Psoas muscle (tissue), 8 donors: ENCODE measurements around the gene SNRPB. TPM values are rescaled to one million over a fixed set of nuclear protein-coding genes. Genes with fewer than 3 reads are reported as not detected.

Source experiments
- ATAC-seq, 4 donors: fragments of 200-7000 bp; cut with Tn5 transposase; one replicate each; pipeline ENCODE4 v1.9.1; 2020; ENCODE audit warnings: moderate library complexity in 3 of 4, mild to moderate bottlenecking in 2 of 4
- DNase-seq, 2 donors: peaks; one replicate each; pipeline ENCODE4 v3.0.0-alpha.2; 2020
- H3K27ac ChIP-seq: fragments of 200-600 bp; one replicate; pipeline ENCODE4 v1.8.0; 2022
- H3K27me3 ChIP-seq, 3 donors: fragments of 200-600 bp in 1 of 3; one replicate each; pipeline versions ENCODE4 v1.6.1 to v1.8.0; 2013 to 2022; ENCODE audit warnings: low read length in 2 of 3, mild to moderate bottlenecking in 2 of 3, moderate library complexity in 1 of 3; ENCODE audit not compliant: insufficient read depth in 3 of 3
- H3K36me3 ChIP-seq, 2 donors: fragments of 200-600 bp in 1 of 2; one replicate each; pipeline versions ENCODE4 v1.6.1 to v1.8.0; 2013 to 2022; ENCODE audit warnings: low read depth in 1 of 2, mild to moderate bottlenecking in 1 of 2, moderate library complexity in 1 of 2; ENCODE audit not compliant: insufficient read depth in 1 of 2
- H3K4me1 ChIP-seq: fragments of 200-600 bp; one replicate; pipeline ENCODE4 v1.8.0; 2022
- H3K4me3 ChIP-seq: fragments of 200-600 bp; one replicate; pipeline ENCODE4 v1.8.0; 2022; ENCODE audit warnings: mild to moderate bottlenecking
- H3K9me3 ChIP-seq: fragments of 200-600 bp; one replicate; pipeline ENCODE4 v1.8.0; 2022
- WGBS, 3 donors: extraction: QIAGEN DNeasy Blood & Tissue Kit; methylation state at CpG; one replicate each; pipeline versions ENCODE4 v1.1.6 to v1.1.7; 2013; 5-methylcytosine and 5-hydroxymethylcytosine counted together
- intact Hi-C, 2 donors: fragments of 100-400 bp; cut with DNase I; formaldehyde crosslinking; loops; one replicate each; pipeline versions ENCODE4 v1.11.0 to v1.14.2; 2022
- polyA plus RNA-seq, 3 donors: library from polyadenylated mRNA; stranded (reverse); fragments of 200-250 nt; gene quantifications; one replicate each; pipeline ENCODE4 v1.2.3, GENCODE V29; 2013
- total RNA-seq, 4 donors: library from RNA; stranded (reverse); fragmentation: NEBNext Ultra II Directional in 2 of 4; extraction: Animal tissue kit (Norgen Biotek cat#: 25700) in 2 of 4; gene quantifications; one replicate each; pipeline versions ENCODE4 v1.2.1 to v1.2.4, GENCODE V29; 2021 to 2023
- TF ChIP-seq, protein P1 (sequence below): fragments of 200-600 bp; IDR thresholded peaks from one replicate; pipeline ENCODE4 v1.8.0; 2022; ENCODE audit warnings: antibody characterized with exemption
- donor health status: healthy with polysubstance abuse.
- donor health status: DM: no; HTN: no; CAD: no; lungs with moderate emphysema.
- donor health status: Bipolar disorder and iron deficiency.
- donor health status: healthy.
- donor health status: DM: yes; HTN: yes; CAD: no.
- donor health status: DM: no; HTN: no; CAD: no.
- donor health status: DM: no; HTN: no; CAD: no.
- donor health status: DM: yes; HTN: yes; CAD: no.

Gene SNRPB
- total and polyA plus RNA-seq, 7 donors = 41.9 to 355 (median 114) TPM

GRCh38 chr20:2421247-2421646 lies 49.3 kb downstream of the SNRPB start:
- H3K9me3 ChIP-seq = no peaks in the 10 kb centered on the region
- H3K27ac ChIP-seq = no peak overlapping the region
- ATAC-seq (no peak), DNase-seq (no peak)
- intact Hi-C loops = no loop called here
- no peaks in the 10 kb centered on the region for H3K4me1 ChIP-seq
- no peak overlapping the region for H3K4me3 ChIP-seq
- TF ChIP-seq, protein P1, sequence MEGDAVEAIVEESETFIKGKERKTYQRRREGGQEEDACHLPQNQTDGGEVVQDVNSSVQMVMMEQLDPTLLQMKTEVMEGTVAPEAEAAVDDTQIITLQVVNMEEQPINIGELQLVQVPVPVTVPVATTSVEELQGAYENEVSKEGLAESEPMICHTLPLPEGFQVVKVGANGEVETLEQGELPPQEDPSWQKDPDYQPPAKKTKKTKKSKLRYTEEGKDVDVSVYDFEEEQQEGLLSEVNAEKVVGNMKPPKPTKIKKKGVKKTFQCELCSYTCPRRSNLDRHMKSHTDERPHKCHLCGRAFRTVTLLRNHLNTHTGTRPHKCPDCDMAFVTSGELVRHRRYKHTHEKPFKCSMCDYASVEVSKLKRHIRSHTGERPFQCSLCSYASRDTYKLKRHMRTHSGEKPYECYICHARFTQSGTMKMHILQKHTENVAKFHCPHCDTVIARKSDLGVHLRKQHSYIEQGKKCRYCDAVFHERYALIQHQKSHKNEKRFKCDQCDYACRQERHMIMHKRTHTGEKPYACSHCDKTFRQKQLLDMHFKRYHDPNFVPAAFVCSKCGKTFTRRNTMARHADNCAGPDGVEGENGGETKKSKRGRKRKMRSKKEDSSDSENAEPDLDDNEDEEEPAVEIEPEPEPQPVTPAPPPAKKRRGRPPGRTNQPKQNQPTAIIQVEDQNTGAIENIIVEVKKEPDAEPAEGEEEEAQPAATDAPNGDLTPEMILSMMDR = no peak
- H3K36me3 ChIP-seq = no peaks in the 10 kb centered on the region
- WGBS, 3 donors = 81 to 86% (median 85%) methylated on average over 5 of the region's 5 CpGs
- H3K27me3 ChIP-seq = peaks cover 0 to 4% (median 1%) of the 10 kb centered on the region in 3 donors

DNA sequence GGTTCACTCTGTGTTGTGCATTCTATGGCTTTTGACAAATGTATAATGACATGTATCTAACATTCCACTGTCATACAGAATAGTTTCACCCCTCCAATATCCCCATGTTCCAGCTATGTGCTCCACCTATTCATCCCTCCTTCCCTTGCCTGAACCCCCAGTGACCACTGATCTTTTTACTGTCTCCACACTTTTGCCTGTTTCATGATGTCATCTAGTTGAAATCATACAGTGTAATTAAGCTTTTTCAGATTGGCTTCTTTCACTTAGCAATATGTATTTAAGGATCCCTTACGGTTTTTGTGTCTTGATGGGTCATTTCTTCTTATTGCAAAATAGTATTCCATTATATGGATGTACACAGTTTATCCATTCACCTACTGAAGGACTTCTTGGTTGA lies 50.1 kb downstream of the SNRPB start:
- WGBS, 3 donors = 67 to 80% (median 68%) methylated on average over 1 of the region's 1 CpG
- Histone ChIP-seq H3K9me3 (no peaks in the 10 kb centered on the region), H3K27me3 (peaks cover 0 to 5% (median 1%) of the 10 kb centered on the region in 3 donors), H3K27ac (no peak overlapping the region), H3K4me3 (no peak overlapping the region), H3K4me1 (no peaks in the 10 kb centered on the region), H3K36me3 (no peaks in the 10 kb centered on the region)
- TF ChIP-seq, protein P1 = no peak
- intact Hi-C loops = no loop called here
- no peak for ATAC-seq
- no peak for DNase-seq

- 34 to 48% (median 37%) methylated on average over 2 of the region's 2 CpGs for WGBS, 3 donors
- ATAC-seq (no peak), DNase-seq (no peak)
- Histone ChIP-seq H3K27me3 (peaks cover 0 to 11% (median 1%) of the 10 kb centered on the region in 3 donors), H3K4me3 (no peak overlapping the region), H3K4me1 (no peaks in the 10 kb centered on the region), H3K27ac (no peak overlapping the region), H3K9me3 (no peaks in the 10 kb centered on the region), H3K36me3 (no peaks in the 10 kb centered on the region)
- TF ChIP-seq, protein P1 = no peak
- intact Hi-C loops = no loop called here
These were observed 52.2 kb downstream of the SNRPB start for GRCh38 chr20:2418388-2418787.

GRCh38 chr20:2417213-2417541 lies 53.4 kb downstream of the SNRPB start:
- ATAC-seq = no peak
- WGBS, 3 donors = 84 to 87% (median 86%) methylated on average over 14 of the region's 14 CpGs
- TF ChIP-seq, protein P1 = no peak
- peaks cover 0 to 11% (median 1%) of the 10 kb centered on the region in 3 donors for H3K27me3 ChIP-seq
- H3K27ac ChIP-seq = no peak overlapping the region
- intact Hi-C loops = no loop called here
- no peaks in the 10 kb centered on the region for H3K36me3 ChIP-seq
- no peak for DNase-seq
- H3K4me3 ChIP-seq = no peak overlapping the region
- H3K9me3 ChIP-seq = no peaks in the 10 kb centered on the region
- H3K4me1 ChIP-seq = no peaks in the 10 kb centered on the region

GRCh38 chr20:2416541-2417212 lies 53.9 kb downstream of the SNRPB start:
- intact Hi-C loops = no loop called here
- 73 to 78% (median 76%) methylated on average over 6 of the region's 6 CpGs for WGBS, 3 donors
- Histone ChIP-seq H3K4me1 (no peaks in the 10 kb centered on the region), H3K36me3 (no peaks in the 10 kb centered on the region), H3K27me3 (peaks cover 0 to 11% (median 1%) of the 10 kb centered on the region in 3 donors), H3K27ac (no peak overlapping the region), H3K9me3 (no peaks in the 10 kb centered on the region), H3K4me3 (no peak overlapping the region)
- ATAC-seq = no peak
- TF ChIP-seq, protein P1 = no peak
- DNase-seq = no peak
